Right hindlimb (tissue), 1 donor: ENCODE data around the gene MDN1.
"Not testable (repeated sequence)": the region's sequence is repeated elsewhere in the genome, so short reads cannot be mapped to it uniquely, and the experiment has no call there.

Experiments used
- DNase-seq: peaks from one replicate; pipeline ENCODE4 v3.0.0-alpha.2; 2018

The MDN1 gene

DNA sequence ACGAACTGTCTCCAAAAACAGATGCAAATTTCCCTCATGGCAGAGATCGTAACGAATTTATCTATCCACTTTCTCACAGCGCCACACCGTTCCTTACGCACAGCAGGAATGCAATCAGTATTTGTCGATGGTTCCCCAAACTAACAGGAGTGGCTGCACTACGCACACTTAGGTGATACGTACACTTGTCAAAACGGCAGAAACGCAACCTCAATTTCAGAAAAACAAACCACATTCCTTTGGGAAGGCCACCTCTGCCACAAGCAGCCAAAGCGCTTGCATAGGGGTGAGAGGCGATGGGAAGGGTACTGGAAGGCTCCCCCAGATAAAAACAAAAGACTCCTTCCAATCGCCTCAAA, 638 bp downstream of the MDN1 start:
- DNase-seq, result no peak

DNA sequence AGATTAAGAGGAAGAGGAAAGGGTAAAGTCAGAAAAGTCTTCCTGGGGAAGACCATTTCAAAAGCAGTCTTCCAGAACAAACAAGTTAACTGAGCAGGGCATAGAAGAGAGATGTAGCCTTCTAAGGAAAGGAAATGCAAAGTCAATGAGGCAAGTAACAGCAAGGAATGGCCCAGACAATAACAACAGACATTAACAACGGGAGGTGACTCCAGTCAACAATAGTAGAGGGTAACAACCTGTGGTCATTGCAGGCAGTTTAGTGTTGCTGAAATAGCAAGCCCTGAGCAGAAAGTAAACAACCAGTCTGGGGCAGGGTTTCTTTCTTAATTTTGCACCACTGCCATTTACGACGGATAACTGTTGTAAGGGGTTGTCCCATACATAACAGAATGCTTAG, 2.1 kb downstream of the MDN1 start:
- no peak for DNase-seq

DNA sequence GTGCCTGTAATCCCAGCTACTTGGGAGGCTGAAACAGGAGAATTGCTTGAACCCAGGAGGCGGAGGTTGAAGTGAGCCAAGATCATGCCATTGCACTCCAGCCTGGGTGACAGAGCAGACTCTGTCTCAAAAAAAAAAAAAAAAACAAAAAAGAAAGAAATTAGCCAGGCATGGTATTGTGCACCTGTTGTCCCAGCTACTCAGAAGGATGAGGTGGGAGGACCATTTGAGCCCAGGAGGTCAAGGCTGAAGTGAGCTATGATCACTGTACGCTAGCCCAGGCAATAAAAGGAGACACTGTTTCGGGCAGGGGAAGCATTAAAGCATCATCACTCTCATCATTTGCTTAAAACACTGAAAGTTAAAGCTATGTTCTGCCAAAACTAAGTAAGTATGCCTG, 6.2 kb downstream of the MDN1 start:
- DNase-seq, result not testable (repeated sequence)

DNA sequence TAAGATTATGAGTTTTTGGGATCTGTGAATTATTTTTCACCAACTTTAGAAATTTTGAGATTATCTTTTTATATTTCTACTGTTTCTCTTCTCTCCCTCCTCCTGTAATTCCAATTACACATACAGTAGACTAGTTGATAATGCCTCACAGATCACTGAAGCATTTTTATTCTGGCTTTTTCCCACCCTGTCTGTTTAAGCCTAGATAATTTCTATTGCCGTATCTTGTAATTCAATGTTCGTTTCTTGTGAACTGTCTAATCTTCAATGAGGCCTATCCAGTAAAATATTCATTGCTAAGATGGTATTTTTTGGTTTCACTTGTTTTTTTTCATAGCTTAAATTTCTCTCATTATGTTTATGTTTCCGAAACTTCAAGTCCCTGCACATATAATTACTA, 12.0 kb downstream of the MDN1 start:
- no peak for DNase-seq

DNA sequence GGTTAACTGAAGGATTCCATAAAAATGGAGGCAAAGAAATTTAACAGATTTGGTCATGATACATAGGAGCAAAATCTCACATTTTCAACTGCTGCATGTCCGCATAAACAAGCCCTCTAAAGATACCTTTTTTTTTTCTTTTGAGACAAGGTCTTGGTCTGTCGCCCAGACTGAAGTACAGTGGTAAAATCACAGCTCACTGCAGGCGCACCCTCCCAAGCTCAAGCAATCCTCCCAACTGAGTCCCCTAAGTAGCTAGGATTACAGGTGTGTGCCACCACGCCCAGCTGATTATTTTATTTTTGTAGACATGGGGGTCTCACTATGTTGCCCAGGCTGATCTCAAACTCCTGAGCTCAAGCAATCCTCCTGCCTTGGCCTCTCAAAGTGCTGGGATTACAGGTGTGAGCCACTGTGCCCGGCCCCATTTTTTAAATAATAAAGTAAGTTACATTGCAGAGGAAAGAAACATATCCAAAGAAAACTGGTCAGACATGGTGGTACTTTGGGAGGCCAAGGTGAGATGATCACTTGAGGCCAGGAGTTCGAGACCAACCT, 13.7 kb downstream of the MDN1 start:
- DNase-seq, result no peak

DNA sequence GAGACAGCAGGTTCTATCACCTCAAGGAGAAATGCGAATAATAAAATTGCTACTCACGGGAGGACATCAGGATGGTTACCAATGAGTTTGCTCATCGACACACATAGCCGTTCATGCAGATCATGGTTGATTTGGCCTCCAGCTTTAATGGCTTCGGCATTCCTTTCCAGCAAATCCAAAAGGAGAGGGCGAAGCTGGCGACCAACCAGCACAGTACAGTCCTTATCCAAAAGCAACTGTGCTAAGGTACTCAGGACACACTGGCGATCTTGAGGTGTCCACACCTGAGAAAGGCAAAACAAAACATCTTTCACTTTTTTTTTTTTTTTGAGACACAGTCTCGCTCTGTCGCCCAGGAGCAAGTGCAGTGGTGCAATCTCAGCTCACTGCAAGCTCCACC, 16.3 kb downstream of the MDN1 start:
- no peak for DNase-seq

DNA sequence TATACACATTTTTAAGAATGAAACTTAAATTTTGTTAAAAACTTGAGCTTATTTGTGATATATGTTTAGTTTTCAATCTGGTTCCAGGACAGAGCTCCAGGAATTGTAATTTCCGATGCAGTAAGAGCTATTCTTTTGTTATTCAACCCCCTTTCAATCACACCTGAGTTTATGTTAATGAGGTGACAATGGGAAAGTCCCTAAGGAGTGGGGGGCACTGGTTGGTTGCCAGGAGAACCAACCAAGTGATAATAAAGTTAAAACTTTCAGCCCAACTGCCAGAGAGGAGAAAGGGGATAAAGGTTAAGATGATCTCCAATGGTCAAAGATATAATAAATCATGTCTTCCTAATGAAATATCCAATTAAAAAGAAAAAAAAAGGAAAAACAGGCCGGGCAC, 19.8 kb downstream of the MDN1 start:
- no peak for DNase-seq

DNA sequence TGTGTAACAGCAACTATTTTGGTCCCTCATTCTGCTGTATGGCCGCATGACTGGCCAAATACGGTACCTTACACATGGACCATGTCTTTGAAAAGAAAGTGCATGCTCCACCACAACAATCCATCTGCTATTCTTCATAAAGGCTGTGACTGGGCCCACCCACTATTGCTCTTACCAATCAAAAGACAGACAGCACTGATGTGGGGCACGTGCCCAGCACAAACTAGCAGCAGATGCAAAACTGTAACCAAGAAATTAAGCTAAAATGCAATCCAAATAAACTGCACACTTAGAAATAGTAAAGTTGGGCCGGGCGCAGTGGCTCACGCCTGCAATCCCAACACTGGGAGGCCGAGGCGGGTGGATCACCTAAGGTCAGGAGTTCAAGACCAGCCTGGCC, 20.5 kb downstream of the MDN1 start:
- DNase-seq, result no peak

DNA sequence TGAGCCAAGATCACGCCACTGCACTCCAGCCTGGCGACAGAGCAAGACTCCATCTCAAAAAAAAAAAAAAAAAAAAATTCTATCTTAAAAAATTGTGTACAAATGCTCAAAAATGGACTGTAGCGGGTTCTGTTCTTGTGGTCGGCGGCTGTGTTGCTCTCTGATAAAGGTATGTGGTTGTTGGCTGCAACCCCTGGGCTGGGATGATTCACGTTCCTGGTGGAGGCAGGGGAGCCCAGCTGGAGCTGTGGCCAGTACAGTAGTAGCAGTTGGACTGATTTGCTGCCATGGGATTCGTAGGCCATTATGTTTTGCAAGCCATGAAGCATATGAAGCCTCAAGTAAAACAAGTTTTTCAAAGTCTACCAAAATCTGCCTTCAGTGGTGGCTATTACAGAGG, 22.3 kb downstream of the MDN1 start:
- no peak for DNase-seq

DNA sequence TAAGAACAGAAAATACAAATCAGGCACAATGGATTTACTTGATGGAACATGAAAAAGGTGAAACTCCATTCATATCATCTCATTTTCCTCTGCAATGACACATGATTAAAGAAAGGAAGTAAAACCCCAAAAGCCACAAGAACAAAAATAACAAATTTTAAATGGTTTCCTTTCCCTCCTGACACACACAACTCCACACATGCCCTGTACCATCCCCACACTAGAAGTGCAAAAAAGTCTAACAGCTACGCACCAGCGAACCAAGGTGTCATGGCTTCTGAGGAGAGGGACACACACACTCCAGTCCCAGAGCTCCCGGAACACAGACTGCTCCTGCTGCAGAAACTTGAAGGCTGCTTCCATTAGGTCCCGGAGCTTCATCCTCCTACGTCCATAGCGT, 25.3 kb downstream of the MDN1 start:
- DNase-seq, result no peak

DNA sequence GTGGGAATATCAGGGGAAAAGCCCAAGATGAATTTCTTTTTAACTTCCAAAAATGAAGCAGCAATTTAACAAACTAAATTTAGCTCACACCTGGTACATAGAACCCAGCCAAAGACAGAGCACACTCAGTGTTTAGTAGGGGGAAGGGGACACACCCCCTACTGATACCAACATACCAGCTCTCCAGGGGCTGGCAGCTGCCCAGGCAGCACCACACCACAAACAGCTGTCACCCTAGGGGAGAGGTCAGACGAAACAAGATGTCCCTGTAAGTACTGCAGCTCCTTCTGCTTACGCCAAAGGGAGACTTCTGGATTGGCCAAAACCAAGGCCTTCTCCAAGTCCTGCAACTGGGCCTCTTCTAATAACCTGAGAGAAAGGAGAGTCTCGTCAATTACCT, 26.0 kb downstream of the MDN1 start:
- peak; percentile 27 for DNase-seq

DNA sequence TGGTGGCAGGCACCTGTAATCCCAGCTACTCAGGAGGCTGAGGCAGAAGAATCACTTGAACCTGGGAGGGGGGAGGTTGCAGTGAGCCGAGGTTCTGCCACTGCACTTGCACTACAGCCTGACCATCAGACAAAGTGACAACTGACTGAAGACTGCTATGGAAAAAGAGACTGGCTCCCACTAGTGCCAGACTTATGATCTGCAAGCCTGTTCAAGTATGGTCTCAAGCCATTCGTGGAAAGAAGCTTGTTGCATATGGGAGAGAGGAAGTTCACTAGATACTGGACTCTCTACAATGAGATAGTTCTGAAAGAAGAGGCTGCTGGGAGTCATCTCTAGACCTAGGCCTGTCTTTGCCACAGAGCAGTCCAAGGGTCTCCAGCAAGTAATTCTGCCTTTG, 26.7 kb downstream of the MDN1 start:
- DNase-seq, result no peak

DNA sequence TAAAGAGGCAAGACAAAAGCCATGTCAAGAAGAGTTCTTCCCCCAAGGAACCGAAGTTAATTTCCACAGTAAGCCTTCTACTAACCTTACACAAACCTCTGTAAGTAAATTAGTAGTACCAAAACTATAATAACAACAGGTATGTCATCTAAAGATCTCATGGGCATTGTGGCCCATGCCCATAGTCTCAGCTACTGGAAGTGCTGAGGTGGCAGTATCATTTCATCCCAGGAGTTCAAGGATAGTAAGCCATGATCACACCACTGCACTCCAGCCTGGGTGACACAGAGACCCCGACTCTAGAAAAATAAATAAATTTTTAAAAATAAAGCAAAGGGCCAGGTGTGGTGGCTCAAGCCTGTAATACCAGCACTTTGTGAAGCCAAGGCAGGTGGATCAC, 29.2 kb downstream of the MDN1 start:
- DNase-seq, result no peak

DNA sequence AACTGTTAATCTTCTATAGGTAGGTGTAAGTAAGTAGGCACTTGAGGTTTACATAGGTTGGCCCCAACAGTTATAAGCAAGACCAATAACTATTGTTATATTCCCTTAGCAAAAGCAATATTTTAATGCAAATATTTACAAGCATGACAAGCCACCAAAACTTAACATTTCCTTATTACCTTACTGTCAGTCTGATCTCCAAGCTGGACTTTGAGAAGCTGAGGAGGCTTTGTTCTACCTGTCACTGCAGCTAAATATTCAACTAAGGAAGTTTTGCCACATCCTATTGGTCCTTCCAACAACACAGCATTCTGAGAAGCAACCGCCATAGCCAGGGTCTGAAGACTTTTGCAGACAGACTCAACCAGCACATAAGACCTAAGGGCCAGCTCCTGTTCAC, 29.6 kb downstream of the MDN1 start:
- no peak for DNase-seq

DNA sequence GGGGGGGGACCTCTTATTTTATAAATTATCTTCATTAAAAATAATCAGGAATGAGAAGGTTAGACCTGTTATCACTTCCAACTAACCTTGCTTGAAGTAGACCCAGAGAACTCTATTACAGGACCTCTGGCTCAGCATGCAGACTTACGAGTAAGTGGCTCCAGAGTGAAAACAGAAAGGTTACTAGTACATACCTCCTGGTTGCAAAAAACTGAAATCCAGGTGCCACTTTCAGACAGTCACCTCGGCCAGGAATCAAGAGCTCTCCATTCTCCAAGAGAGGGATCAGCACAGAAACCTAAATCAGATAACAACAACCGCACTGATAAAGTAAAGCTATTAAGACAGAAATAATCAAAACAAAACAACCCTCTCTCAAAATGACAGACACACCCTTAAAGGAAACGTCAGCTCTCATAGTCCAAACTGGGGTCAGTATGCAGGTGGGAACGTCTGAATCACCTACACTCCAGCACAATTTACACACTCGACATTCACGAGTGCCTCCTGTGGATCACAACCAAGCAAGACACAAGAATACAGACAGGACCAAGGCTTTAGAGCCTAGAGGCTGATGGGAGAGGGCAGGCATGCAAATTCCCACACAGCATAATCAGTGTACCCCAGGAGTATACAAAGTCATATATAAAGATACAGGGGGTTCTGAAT, 31.8 kb downstream of the MDN1 start:
- no peak for DNase-seq

DNA sequence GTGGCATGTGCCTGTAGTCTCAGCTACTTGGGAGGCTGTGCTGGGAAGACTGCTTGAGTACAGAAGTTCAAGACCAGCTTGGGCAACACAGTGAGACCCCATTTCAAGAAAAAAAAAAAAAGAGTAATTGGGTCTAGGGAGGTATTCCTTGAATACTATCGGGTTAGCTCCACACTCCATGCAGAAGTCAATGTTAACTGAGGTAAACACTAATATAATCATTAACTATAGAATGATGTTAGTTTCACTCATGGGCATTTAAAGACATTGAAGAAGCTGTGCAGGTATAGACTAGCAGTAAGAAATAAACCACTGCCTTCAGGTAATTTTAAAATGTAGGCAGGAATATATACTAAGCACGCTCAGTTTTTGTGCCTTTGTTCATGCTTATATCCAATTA, 32.6 kb downstream of the MDN1 start:
- no peak for DNase-seq

DNA sequence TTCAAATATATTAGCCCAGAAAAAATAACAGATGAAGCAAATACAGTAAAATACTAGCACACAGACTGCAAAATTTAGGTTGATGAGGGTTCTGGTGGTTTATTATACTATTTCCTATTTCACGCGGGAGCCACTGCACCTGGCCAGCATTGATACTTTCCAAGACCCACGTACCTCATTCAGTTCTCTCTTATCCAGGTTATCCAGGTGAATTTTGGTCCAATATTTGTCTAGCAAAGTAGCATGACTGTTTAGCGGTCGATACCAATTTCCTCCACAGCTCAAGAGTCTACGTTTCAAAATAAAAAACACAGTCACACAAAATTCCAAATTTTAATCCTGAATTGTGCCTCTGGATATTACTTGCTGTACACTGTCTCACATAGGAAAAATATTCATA, 34.8 kb downstream of the MDN1 start:
- no peak for DNase-seq

DNA sequence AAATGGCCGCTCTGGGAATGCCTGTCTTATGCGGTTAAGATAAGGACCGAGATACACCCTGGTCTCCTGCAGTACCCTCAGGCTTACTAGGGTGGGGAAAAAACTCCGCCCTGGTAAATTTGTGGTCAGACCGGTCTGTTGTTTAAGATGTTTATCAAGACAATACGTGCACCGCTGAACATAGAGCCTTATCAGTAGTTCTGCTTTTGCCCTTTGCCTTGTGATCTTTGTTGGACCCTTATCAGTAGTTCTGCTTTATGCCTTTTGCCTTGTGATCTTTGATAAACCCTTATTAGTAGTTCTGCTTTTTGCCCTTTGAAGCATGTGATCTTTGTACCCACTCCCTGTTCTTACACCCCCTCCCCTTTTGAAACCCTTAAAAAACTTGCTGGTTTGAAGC, 36.3 kb downstream of the MDN1 start:
- DNase-seq, result not testable (repeated sequence)

DNA sequence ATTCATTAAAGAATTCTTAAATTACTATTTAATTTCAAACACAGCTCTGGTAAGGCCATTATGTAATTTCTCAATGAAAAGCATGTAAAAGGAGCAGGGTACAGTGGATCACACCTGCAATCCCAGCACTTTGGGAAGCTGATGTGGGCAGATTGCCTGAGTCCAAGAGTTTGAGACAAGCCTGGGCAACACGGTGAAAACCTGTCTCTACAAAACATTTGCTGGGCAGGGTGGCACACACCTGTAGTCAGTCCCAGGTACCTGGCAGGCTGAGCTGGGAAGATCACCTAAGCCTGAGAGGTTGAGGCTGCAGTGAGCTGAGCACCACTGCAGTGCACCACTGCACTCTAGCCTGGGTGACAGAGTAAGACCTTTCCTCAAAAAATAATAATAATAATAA, 37.4 kb downstream of the MDN1 start:
- no peak for DNase-seq

DNA sequence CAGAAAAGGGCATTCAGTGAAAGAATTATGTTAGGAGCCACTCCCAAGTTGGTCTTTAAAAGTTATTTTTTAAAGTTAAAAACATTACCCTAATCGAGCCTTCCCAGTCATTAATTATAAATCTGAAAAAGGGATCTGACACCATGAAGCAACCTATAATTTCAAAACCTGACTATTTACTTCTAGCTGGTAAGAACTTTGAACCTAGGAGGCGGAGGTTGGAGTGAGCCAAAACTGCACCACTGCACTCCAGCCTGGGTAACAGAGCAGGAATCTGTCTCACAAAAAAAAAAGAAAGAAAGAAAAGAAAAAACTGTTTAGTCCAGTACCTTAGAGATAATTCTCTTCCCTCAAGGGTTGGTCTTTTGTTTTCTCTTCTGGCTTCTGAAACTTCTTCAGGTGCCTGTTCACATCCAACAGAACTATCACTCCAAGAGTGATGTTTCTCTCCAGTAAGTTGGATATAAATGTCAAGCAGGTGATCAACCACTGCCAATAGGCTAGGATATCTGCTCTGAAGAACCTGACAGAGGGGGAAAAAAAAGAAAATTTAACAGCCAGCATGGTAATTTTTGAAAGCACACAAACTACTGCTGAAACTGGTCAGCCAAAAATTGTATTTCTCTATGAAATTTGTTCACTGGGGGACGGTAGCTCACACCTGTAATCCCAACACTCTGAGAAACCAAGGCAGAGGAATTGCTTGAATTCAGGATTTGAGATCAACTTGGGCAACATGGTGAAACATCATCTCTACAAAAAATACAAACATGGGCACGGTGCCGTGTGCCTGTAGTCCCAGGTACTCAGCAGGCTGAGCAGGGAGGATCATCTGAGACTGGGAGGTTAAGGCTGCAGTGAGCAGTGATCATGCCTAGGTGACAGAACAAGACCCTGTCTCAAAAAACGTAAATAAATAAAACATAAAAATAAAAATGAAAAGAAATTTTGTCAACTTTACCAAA, 38.2 kb downstream of the MDN1 start:
- no peak for DNase-seq

DNA sequence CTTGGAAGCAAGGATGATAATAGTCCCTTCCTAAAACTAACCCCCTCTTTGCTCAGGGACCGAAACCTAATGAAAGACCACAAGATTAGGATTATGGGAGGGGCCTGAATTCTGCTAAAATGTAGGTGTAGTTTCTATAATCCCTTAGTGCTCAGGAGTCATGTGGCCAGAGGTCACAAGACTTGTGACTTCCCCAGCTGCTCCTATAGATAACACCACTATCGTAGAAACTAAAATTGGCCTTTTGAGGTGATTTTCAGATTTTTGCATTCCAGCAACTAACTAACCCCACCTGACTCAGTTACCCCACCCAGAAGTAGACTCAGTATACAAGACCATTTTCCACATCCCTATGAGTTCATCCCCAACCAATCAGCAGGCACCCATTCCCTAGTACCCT, 42.1 kb downstream of the MDN1 start:
- no peak for DNase-seq

DNA sequence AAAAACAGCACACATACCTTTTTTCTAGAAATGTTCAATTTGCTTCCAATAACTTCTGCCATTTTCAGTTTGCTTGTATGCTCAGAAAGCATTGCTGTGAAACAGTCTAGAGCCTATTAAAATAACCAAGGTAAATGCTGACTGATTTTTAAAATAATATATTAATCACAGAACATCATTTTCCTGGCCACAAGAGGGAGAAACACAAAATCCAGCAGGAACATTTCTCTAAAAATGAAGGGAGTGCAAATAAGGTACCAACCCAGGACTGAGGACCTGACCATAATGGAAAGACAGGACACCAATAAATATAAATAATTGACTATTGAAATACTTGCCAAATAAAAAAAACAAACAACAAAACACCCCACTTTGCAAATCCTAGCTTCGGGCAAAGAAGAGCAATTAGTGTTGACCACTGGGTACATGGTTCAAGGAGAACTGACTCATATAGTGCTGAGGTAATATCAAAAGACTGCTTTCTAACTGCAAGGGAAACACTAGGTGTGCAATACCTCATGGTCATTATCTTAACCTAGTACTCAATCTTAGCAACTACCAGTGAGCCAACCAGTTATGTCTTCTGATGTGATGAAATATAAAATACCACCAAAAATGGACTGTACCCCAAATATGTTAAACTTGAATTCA, 42.9 kb downstream of the MDN1 start:
- DNase-seq, result no peak

DNA sequence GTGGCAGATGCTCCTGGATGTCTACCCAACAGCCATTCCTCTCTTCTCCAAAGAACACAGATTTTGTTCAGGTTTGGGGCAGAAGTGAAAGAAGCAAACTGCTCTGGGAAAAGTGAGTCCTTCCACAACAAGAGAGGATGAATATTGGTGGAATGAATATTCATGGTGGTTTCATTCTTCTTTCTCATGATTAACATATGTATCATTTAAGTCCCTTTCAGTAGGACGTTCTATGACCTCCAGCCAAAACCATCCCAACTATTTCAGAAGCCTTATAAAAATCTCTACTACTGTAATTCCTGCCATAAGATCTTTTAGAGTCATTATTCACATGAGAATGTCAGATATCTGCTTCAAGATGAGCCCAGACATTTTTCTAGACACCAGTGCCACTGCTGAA, 44.4 kb downstream of the MDN1 start:
- DNase-seq, result no peak

DNA sequence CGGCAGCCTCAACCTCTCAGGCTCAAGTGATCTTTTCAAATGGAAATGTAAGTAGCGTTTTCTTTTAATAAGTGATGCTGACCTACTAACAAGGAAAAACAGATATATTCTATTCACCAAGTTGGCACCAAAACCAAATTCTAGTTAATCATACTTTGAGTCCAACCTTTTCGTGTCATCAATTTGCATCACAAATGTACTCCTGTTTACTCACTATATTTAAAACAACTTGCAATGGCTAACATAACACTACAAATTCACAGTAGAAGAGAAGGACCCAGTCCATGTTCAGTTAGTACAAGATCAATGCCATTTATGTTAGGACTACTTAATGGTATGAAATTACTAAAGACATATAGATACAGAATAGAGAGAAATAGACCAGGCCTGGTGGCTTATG, 50.0 kb downstream of the MDN1 start:
- no peak for DNase-seq
